ENCODE results near the gene GFRAL. TPM values are rescaled to one million over a fixed set of nuclear protein-coding genes. Genes with fewer than 3 reads are reported as not detected.

The GFRAL gene
- polyA plus RNA-seq, 1 donor, result not detected

GRCh38 chr6:55437141-55437540 is 109.9 kb downstream of the GFRAL start:
- no peak for DNase-seq

- no peak for DNase-seq
Measured at GRCh38 chr6:55438203-55438602, 110.9 kb downstream of the GFRAL start.

- DNase-seq, result no peak
Measured at GRCh38 chr6:55443238-55444134, 116.2 kb downstream of the GFRAL start.

- DNase-seq, result peak; percentile 50
Measured at GRCh38 chr6:55445648-55446204, 118.5 kb downstream of the GFRAL start.

GRCh38 chr6:55447891-55448290 is 120.6 kb downstream of the GFRAL start:
- no peak for DNase-seq

GRCh38 chr6:55448451-55448850 is 121.2 kb downstream of the GFRAL start:
- no peak for DNase-seq

- DNase-seq, result no peak
Measured at GRCh38 chr6:55449225-55449624, 122.0 kb downstream of the GFRAL start.

- no peak for DNase-seq
Measured at GRCh38 chr6:55450005-55450404, 122.7 kb downstream of the GFRAL start.

Other genes with a start within 250 kb of the GFRAL start
- not detected for gene HCRTR2, start 153.0 kb upstream of the GFRAL start, polyA plus RNA-seq (ENCODE audit: insufficient read length)

All from hindlimb muscle (tissue), 1 donor.